ENCODE data around the gene NEK11.
"Not testable (repeated sequence)": the region's sequence is repeated elsewhere in the genome, so short reads cannot be mapped to it uniquely, and the experiment has no call there.

The NEK11 gene

DNA sequence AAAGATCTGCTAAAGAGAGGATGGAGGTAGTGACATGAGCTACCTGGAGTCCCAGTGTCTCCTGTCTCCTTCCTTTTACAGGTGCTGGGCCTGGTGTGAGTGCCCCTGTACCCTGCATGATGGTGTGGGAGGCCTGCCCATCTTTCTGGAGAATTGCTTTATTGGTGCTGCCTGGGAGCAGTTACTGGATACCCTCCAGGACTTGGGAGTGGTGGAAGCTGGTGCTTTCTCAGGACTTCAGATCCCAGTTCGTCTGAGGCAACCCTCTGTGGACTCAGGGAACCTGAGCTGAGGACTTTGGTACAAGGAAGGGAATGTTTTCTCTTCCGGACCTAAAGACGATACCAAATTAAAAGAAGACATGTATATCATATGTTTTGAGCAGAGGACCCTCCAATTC is 336.6 kb downstream of the NEK11 start:
- FAIRE-seq, result no peak

DNA sequence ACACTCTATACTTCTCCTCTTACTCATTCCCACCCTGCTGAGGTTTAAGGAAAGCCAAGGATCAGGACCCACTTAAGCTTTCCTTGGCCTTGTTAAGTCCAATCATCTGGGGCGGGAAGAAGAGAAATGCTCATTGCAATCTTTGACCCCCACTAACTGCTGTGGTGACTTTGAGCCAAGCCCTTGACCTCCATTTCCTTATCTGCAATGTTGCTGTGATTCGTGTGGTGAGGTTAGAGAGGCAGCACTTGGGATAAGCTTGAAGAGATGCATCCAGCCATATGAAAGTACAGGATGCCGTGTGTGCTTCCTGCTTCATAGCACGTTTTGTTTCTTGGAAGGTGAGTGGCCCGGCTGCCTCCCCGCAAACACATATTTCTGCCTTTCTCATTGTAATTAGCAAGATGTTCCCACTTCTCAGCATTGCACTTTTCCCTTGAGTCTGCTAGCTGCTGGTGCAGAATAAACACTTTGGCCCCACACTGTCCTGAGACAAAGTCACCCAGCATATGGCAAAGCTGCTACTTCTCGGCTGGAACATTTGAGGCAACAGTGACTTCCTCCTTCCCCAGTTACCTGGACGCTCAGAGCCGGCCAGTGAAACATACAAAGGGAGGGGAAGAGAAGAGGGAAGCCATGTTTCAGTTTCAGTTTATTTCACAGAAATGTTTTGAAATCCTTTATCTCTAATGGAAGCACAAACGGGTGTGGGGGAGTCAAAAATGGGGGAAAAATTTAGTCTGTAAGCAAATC is 344.4 kb downstream of the NEK11 start:
- FAIRE-seq, result no peak

DNA sequence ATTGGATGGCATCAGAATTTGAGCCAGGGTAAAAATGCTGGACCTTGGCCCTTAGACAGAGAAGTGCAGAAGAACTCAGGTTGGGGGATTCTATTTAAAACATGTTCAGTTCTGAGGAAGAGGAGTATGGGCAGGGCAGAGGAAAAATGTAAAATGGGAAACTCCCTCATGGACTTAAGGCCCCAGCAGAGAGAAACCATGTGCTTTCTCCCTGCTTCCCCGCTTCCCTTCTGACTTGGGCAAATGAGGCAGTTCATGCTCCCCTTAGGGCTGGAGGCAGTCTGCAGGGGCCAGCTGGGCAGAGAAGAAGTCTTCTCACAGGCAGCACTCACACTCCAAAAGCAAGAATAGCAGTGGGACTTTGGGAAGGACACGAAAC is 345.0 kb downstream of the NEK11 start:
- no peak for FAIRE-seq

DNA sequence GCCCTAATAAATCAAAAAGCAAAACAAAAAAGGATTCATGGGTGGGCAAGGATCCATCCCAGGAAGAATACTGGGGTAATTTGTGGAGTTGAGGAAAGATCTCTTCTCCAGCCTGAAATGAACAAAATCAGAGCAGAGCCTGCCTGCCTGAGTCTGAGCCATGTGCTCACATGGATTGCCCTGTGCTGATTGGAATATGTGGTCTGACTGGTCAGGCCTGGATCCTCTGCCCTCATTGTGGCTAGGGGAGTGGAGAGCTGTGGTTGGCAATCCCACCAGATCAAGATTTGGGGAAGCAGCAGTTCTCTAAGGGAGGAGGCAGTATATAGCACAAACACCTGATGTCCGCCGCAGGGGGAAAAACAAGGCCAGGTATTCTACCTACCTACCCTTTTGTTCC is 348.1 kb downstream of the NEK11 start:
- no peak for FAIRE-seq

DNA sequence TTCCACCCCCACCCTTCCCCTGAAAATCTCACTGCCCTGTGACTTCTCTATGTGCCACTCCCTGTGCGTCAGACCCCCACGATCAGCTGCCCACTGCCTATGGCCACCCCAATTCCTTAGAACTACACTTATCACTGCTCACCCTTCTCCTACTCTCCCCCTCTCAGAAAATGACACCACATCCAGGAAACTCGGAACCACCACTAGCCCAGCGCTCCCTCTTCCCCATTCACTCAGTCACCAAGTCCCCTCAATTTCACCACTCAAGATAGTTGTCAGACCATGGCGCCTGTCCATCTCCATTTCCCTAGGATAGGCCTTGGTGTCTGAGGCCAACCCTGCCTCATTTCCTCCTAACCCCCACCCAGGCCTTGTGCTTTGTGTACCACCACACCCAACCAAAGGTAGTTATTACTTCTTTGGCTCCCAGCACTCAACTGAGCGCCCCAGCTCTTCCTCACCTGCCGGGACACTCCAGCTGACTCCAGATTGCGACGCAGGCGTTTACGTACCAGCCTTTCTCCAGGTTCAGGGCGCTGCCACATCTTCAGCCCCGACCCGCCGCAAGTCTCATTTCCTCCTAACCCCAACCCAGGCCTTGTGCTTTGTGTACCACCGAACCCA is 354.3 kb downstream of the NEK11 start:
- not testable (repeated sequence) for FAIRE-seq

DNA sequence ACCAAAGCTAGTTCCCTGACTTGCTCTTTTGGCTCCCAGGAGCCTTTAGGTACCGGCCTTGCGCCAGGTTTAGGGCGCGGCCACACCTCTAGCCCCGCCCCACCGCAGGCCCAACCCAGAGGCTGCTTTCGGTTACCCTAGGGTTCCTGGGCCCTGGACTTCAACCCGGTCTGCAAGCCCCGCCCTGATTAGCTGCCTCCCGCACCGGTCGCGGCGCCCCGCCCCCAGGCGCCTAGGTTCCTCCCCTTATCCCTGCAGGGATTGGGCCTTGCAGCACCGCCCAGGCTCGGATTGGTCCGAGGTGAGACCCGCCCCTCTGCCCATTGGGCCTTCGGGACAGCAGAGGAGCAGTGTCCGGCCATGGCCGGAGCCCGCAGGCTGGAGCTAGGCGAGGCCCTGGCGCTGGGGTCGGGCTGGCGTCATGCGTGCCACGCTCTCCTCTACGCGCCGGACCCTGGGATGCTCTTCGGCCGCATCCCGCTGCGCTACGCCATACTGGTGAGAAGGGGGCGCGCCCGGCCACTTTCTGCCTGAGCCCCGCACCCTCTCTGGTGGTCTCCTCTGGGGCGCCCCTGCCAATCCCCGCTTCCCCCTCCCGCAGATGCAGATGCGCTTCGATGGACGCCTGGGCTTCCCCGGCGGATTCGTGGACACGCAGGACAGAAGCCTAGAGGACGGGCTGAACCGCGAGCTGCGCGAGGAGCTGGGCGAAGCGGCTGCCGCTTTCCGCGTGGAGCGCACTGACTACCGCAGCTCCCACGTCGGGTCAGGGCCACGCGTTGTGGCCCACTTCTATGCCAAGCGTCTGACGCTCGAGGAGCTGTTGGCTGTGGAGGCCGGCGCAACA is 355.0 kb downstream of the NEK11 start, which contains the start of gene NUDT16:
Gene NUDT16, plus strand, starts transcription at position 330 of the 847 bp plus-strand sequence. Its CDS starts 31 bp downstream, at position 361.
- peak; percentile 88 for FAIRE-seq

DNA sequence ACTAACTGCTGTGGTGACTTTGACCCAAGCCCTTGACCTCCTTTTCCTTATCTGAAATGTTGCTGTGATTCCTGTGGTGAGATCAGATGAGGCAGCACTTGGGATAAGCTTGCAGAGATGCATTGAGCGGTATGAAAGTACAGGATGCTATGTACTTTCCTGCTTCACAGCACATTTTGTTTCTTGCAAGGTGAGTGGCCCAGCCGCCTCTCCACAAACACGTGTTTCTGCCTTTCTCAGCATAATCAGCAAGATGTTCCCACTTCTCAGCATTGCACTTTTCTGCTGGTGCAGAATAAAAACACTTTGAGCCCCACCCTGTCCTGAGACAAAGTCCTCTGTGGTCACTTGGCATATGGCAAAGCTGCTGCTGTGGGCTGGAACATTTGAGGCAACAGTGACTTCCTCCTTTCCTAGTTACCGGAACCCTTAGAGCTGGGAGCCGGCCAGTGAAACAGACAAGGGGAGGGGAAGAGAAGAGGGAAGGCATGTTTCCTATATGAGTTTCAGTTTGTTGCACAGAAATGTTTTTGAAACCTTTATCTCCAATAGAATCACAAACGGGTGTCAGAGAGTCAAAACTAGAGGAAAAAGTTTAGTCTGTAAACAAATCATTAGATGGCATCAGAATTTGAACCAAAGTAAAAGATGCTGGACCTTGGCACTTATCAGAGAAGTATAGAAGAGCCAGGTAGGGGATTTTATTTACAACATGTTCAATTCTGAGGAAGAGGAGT is 359.9 kb downstream of the NEK11 start:
- no peak for FAIRE-seq

DNA sequence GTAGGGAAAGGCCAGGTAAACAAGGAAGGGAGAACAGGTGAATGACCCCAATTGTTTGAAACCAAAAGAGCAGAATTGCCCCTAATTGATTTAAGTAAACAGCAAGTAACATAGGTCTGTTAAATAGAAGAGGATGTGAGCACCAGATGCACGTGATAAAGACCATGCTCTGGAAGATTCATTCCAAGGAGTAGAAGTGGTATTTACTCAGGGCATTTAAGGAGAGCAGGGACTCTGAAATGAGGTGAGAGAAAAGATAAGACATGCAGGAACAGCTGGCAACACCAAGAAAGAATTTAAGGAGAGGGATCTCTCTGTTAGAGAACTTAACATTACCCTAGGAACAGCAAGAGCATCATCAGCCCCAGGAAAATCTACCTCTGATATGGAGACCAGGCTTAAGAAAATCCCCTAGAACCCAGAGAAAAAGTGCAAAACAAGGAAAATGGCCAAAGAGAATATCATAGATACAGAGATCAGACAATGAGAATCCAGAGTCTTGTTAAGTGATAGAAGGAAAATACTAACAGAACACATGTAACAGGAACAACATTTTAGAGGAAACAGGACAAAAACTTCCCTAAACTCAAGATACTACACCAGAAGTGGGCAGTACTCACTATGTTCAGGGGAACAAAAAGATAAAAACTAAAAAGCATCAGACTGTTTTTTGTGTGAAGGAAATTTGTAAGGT is 361.3 kb downstream of the NEK11 start:
- no peak for FAIRE-seq

DNA sequence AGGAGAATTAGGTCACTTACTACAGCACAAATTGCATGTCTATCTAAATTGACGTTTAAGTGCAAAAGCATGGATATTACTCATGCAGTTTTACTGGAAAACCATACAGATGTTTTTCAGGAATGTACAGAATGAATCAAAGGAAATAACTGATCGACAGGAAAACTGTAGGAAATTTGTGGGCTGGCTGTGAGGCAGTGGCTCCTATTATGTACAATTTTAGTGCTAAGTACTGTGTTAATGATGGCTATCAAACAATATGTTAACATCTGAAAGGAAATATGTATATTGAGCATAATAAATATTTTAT is 361.8 kb downstream of the NEK11 start:
- FAIRE-seq, result no peak

DNA sequence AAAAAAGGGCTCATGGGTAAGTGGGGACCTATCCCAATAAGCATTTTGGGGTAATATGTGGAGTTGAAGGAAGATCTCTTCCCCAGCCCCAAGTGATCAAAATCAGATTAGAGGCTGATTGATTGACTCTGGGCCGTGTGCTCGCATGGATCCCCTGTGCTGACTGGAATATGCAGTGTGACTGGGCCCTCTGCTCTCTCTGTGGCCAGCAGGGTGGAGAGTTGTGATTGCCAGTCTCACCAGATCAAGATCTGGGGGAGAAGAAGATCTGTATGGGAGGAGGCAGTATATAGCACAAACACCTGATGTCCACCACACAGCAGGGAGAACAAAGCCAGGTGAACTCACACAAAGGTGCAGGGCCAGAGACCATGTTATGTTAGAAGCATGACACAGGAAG is 363.7 kb downstream of the NEK11 start:
- FAIRE-seq, result no peak

DNA sequence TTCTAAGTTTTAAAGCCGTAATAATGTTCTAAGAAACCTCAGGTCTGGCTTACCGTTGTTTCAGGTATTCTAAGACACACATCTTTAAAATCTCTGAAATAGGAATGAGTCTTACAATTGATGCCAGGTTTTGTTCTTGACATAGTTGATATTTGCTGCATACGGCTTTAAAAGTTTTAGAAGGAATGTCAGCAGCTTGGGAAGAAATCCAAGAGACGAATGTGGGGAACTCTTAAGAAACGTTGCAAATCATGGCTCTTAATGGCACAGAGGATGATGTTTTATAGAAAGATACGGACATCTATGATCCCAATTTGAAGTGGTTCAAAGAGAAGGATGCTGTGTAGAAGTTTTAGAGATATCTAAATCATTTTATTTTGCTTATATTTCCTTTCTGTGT is 366.4 kb downstream of the NEK11 start:
- FAIRE-seq, result no peak

DNA sequence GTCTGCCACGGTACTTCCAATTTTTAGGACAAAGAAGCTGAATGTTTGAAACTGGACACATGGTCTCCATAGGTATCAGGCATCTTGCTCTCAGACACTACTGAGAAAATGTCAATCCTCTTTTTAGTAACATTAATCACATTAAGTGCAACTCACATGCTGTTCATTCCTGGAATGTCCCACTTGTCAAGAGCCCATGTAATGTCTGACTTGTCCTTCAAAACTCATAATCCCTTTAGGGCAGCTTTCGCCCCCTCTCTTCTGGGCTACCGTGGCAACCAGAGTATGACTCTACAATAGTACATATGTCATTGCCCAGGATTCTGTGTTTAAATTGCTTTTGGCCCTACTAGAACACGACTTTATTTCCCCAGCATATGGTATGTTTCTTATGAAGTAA is 367.2 kb downstream of the NEK11 start:
- no peak for FAIRE-seq

DNA sequence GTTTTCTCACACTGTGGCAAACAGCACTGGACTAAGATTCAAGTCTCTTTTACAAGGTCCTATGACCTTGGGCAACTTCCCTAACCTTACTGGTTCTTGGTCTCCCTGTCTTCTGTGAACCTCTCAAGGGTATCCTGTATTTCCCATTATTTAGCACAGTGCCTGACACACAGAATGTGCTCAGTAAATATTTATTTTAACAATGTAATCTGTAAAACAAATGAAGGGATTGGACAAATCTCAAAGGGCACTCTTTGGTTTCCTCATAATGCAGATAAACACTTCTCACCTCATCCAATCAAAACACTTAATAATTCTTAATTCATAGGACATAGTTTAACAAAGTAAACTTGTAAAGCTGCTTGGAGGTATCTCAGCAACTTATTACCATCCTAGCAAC is 367.7 kb downstream of the NEK11 start:
- no peak for FAIRE-seq

DNA sequence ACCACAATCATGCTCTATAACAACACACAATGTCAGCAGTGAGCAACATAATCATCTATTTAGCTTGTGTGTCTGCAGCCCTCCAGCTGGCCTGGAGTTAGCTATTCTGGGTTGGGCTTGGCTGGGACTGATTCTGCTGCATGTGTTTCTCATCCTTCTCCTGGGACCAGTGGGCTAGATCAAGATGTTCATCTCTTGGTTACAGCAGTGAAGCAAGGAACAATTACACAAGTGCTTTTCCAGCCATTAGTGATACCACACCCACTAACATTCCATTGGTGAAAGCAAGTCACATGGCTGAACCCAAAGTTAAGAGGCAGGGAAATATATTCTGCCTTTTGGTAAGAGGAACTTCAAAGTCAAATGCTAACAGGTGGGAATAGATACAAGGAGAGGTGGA is 369.5 kb downstream of the NEK11 start:
- FAIRE-seq, result no peak

DNA sequence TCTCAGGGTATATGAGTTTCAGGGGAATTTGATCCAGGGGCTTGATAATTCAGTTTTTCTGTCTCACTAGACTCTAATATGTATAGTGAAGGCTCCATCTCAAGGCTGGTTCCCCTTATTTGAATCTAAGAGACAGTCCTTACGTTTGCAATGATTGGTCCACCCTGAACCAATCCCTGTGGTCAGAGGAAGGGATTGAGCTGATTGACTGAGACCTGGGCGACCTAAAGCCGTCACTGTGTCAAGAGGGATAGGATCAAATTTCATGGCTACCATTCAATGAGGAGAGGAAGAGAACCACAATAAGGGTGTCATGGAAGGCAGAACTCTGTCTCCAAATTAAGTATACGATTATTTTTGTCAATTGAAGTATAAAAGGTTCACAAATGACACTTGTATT is 371.2 kb downstream of the NEK11 start:
- no peak for FAIRE-seq

All from islet of Langerhans (tissue), 1 donor.